ENCODE measurements around the gene APC2.
"Not testable (repeated sequence)": the region's sequence is repeated elsewhere in the genome, so short reads cannot be mapped to it uniquely, and the experiment has no call there.

The APC2 gene

GRCh38 chr19:1496714-1497577 is 47.0 kb downstream of the APC2 start:
- DNase-seq (ENCODE audit: low read depth) = no peak

- no peak for DNase-seq (ENCODE audit: low read depth)
Observed at GRCh38 chr19:1497578-1498235, 47.8 kb downstream of the APC2 start.

DNA sequence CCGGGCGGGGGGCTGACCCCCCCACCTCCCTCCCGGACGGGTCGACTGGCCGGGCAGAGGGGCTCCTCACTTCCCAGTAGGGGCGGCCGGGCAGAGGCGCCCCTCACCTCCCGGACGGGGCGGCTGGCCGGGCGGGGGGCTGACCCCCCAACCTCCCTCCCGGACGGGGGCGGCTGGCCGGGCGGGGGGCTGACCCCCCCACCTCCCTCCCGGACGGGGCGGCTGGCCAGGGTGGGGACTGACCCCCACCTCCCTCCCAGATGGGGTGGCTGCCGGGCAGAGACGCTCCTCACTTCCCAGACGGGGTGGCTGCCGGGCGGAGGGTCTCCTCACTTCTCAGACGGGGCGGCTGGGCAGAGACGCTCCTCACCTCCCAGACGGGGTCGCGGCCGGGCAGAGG is 49.3 kb downstream of the APC2 start:
- DNase-seq (ENCODE audit: low read depth) = not testable (repeated sequence)

DNA sequence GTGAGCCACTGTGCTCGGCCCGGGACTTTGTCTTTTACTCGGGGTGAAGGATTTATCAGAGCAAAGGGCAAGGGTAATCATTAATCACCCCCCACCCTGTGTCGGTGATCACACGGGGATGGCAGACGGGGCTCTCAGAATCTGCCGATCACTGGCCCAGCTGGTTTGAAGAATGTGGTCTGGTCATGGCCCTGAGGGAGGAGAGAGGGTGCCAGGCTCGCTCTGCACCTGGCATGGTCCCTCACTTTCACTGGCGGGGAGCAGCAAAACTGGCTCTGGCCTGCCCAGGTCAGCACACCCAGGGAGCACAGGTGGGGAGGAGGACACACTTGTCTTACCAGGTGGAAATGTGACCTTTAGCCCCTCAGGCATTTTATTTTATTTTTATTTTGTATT is 51.3 kb downstream of the APC2 start:
- DNase-seq (ENCODE audit: low read depth) = no peak

GRCh38 chr19:1502433-1503088 is 52.6 kb downstream of the APC2 start:
- DNase-seq (ENCODE audit: low read depth) = no peak

- peak; percentile 31 for DNase-seq (ENCODE audit: low read depth)
Observed at GRCh38 chr19:1503089-1503924, 53.4 kb downstream of the APC2 start.

DNA sequence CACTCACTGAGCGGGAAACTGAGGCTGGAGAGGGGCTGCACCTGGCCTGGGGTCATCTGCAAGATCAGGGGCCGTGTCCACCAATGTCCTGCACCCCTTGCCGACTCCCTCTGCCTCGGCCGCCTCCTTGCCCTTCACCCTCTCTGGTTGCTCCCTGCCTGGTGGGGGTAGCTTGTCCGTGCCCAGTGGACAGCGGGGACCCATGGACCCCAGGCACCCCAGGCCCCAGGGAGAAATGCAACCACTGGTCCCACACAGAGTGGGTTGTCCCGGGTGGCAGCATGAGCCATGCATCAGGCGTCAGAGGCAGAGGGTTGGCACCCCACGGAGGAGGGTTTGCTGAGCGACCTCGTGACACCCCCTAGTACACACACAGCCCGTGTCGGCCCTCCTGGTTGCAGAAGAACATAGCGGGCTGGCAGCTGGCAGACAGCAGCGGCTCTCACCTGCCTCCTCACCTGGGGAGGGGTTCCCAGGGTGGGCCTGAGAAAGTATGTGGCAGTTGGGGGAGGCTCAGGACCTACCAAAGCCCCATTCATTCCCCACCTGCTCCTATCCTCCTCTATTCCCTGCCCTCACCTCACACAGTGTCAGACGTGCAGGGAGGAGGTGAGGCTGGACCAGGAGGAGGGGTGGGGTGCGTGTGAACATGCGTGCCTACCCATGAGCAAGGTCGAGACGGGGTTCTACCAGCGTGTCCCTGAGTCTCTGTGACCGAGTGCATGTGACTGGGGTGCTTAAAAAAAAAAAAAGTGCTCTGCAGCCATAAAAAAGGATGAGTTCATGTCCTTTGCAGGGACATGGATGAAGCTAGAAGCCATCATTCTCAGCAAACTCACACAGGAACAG is 54.2 kb downstream of the APC2 start:
- no peak for DNase-seq (ENCODE audit: low read depth)

- DNase-seq (ENCODE audit: low read depth) = no peak
Observed at GRCh38 chr19:1505012-1505411, 55.1 kb downstream of the APC2 start.

- DNase-seq (ENCODE audit: low read depth) = no peak
Observed at GRCh38 chr19:1505991-1506881, 56.3 kb downstream of the APC2 start.

GRCh38 chr19:1507192-1507660 is 57.3 kb downstream of the APC2 start:
- no peak for DNase-seq (ENCODE audit: low read depth)

DNA sequence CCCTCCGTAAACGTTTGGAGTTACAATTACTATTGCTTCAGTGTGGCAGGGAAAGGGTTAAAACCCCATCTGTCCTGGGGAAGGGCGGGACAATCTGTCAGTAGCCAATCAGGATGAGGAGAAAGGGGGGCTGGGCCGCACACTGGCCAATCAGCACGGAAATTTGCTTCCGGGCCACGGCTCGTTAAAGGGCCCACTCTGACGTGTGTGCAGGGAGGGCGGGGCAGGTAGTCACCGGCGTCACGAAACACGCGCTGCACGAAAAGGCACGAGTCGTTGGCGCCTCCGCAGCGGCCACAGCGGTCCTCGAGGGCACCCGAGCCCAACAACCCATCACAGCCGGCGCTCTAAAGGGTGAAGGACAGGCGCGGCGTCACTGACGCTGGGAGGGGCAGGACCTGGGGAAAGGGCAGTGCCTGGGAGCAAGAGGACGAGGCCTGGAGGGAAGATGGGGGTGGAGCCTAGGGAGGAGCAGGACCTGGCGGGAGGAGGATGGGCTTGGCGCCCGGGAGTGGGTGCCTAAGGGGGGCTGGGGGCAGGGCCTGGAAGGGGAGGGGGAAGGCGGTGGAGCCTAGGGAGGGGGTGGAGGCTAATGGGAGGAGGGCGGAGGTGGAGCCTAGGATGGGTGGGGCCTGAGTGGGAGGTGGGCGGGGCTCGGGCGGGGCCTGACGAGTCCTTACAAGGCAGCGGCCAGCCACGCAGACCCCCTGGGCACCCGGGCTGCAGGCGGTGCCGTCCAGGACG is 58.0 kb downstream of the APC2 start:
- peak; percentile 76 for DNase-seq (ENCODE audit: low read depth)

DNA sequence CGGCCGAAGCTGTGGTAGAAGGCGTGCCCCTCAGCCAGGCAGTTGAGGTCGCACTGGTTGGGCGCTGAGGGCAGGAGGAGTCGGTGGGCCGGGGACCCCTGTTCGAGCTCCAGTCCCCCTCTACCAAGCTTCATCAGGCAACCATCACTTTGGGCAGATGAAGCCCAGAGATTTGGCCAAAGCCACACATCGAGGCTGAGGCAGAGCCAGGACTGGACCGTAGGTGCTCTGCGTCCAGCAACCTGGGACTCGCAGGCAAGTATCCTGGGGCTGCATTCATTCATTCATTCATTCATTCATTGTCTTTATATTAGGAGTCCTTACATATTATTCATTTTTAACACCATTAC is 58.6 kb downstream of the APC2 start:
- no peak for DNase-seq (ENCODE audit: low read depth)

DNA sequence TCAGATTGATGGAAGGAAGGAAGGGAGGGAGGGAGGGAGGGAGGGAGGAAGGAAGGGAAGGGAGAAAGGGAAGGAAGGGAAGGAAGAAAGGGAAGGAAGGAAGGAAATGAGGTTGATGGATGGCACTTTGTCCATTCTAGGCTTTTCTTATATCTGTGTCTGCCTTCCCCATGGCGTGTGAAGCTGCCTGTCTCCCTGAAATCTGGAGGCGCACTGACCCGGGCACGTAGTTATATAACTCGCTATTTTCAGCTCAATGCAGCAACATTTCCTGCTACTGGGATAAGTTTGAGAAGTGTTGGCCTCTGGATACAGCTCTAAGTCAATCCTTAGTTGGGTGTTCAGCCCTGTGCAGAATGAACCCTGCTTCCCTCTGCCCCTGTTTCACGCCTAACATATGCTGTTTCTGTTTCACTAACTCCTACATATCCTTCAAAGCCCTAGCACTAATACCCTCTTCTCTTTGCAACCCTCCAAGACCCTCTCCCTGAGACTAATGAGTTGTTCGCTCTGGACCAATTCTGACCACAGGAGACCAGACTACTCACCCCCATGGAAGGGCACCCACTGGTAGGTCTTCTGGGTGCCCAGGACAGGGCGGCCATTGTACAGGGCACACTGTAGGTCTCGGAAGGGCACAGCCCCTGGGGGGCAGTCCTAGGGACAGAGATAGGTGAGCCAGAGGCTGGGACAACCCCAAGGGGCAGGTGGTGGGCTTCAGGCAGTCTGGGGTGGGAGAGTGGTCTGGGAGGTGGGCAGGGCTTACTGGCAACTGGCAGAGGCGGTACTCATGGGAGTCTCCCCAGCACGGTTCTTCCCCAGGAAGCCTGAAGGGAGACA is 59.9 kb downstream of the APC2 start:
- no peak for DNase-seq (ENCODE audit: low read depth)

DNA sequence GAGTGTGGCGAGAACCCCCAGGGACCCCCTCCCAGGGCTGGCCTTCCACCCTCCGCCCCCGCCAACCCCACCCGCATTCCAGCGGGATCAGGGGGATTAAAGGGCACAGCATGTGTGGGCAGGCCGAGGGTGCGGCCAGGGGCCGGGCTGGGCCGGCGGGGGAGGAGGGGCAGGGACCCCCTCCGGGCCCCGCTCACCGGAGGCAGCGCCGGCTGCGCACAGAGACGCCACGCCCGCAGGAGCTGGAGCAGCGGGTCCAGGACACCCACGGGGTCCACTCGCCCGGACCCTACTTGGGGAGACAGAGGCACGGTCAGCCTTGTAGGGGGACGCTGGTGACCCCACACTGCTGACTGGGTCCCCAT is 60.5 kb downstream of the APC2 start:
- no peak for DNase-seq (ENCODE audit: low read depth)

DNA sequence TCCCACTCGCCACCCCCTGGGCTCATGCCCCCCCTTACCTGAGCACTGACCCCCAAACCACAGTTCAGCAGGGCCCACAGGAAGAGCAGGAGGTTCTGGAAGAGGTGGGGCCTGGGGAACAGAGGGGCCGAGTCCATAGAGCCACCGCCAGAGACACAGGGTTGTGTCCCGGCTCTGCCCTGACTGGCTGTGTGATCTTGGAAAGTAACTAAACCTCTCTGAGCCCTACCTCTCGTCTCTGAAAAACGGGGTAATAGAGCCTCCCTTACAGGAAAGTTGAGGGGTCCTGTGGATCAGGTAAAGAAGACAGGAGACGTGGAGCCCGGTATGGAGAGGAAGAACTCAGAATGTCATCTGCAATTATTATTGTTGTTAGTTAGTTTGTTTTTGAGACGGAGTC is 60.9 kb downstream of the APC2 start:
- no peak for DNase-seq (ENCODE audit: low read depth)

GRCh38 chr19:1511318-1512317 is 61.7 kb downstream of the APC2 start:
- no peak for DNase-seq (ENCODE audit: low read depth)

Measured in stimulated activated CD8-positive, alpha-beta memory T cell treated with anti-CD3 and anti-CD28 coated beads, Interleukin-15, amount 100 ng/mL, for 1 hour (primary cell).